Heart left ventricle (tissue), 16 donors: ENCODE data around the gene B3GALT5. TPM values are rescaled to one million over a fixed set of nuclear protein-coding genes. Genes with fewer than 3 reads are reported as not detected.

Experiments used
- ATAC-seq, 4 donors: fragments of 200-7000 bp; cut with Tn5 transposase; one replicate each; pipeline ENCODE4 v1.9.1; 2020 to 2022; ENCODE audit warnings: moderate library complexity in 4 of 4, mild to moderate bottlenecking in 3 of 4, moderate number of reproducible peaks in 1 of 4
- DNase-seq, 5 donors: peaks; one replicate each; pipeline ENCODE4 v3.0.0-alpha.2; 2020
- H3K27ac ChIP-seq, 12 donors: fragments of 200-600 bp; sonication (generic) in 4 of 12; one replicate each; pipeline versions ENCODE4 v1.5.0 to v1.8.0; 2016 to 2022; ENCODE audit warnings: mild to moderate bottlenecking in 2 of 12
- H3K27me3 ChIP-seq, 9 donors: fragments of 200-600 bp; sonication (generic) in 2 of 9; one replicate each; pipeline versions ENCODE4 v1.5.1 to v1.8.0; 2016 to 2022; ENCODE audit warnings: mild to moderate bottlenecking in 3 of 9
- H3K36me3 ChIP-seq, 9 donors: fragments of 200-600 bp; sonication (generic) in 2 of 9; one replicate each; pipeline versions ENCODE4 v1.5.0 to v1.8.0; 2018 to 2022; ENCODE audit warnings: mild to moderate bottlenecking in 2 of 9
- H3K4me1 ChIP-seq, 12 donors: fragments of 200-600 bp; sonication (generic) in 4 of 12; one replicate each; pipeline versions ENCODE4 v1.5.0 to v1.8.0; 2016 to 2022; ENCODE audit warnings: mild to moderate bottlenecking in 3 of 12
- H3K4me3 ChIP-seq, 12 donors: fragments of 200-600 bp; sonication (generic) in 4 of 12; one replicate each; pipeline versions ENCODE4 v1.5.0 to v1.8.0; 2017 to 2022; ENCODE audit warnings: mild to moderate bottlenecking in 9 of 12, moderate library complexity in 4 of 12
- H3K9me3 ChIP-seq, 12 donors: fragments of 200-600 bp; sonication (generic) in 4 of 12; one replicate each; pipeline versions ENCODE4 v1.5.0 to v1.8.0; 2016 to 2022; ENCODE audit warnings: mild to moderate bottlenecking in 1 of 12
- CTCF ChIP-seq, 12 donors: fragments of 200-600 bp; sonication (generic) in 4 of 12; IDR thresholded peaks; one replicate each; pipeline versions ENCODE4 v1.5.0 to v1.8.0; 2018 to 2022; ENCODE audit warnings: antibody characterized with exemption in 12 of 12, mild to moderate bottlenecking in 5 of 12
- POLR2A ChIP-seq, 2 donors: fragments of 450-650 bp; IDR thresholded peaks; one replicate each; pipeline ENCODE4 v1.6.1; 2017; ENCODE audit warnings: antibody characterized with exemption in 2 of 2, mild to moderate bottlenecking in 2 of 2, moderate library complexity in 2 of 2
- WGBS, 4 donors: extraction: QIAGEN DNeasy Blood & Tissue Kit in 2 of 4; methylation state at CpG; one replicate each; pipeline versions ENCODE4 v1.1.5 to v1.1.7; 2013 to 2018; 5-methylcytosine and 5-hydroxymethylcytosine counted together
- intact Hi-C, 10 donors: fragments of 100-400 bp; cut with DNase I; formaldehyde crosslinking; loops; one replicate each; pipeline versions ENCODE4 v1.11.1 to v1.14.2; 2022
- polyA plus RNA-seq, 2 donors: library from polyadenylated mRNA; stranded (reverse); fragments of 200-250 nt; gene quantifications; one replicate each; pipeline ENCODE4 v1.2.3, GENCODE V29; 2013
- total RNA-seq, 9 donors: library from RNA; depleted of rRNA in 2 of 9; stranded (reverse); fragments of >200 nt in 2 of 9; fragmentation: NEBNext Ultra II Directional in 3 of 9; extraction: Animal tissue kit (Norgen Biotek cat#: 25700) in 3 of 9; gene quantifications; one replicate each; pipeline versions ENCODE4 v1.1.0 to v1.2.4, GENCODE V29; 2016 to 2023
- donor health status: ischemic (EF 13 %, LVEDD 7.1; RV severe dilation, severe dysfunction).
- donor health status: healthy with polysubstance abuse.
- donor health status: DM: no; HTN: yes; CAD: no.
- donor health status: DM: no; HTN: no; CAD: no.
- donor health status: ischemic (EF 25% LVEDD 6.9; RV normal size, moderate dysfunction).
- donor health status: ischemic (EF 25% LVEDD 5.7; RV mildly dilated, moderate dysfunction).
- donor health status: healthy.
- donor health status: DM: yes; HTN: yes; CAD: no.
- donor health status: ischemic (EF 35%, LVEDD 5.7; RV mildly dilated, moderate dysfunction).
- donor health status: nonischemic (EF 11% LVEDD 7.7; RV severe dilation, severe dysfunction).
- donor health status: DM: yes; HTN: yes; CAD: no.
- donor health status: PGD.
- donor health status: ischemic (EF 29% LVEDD 5.4; RV normal size, mild dysfunction).
- donor health status: nonischemic (EF 23%, LVEDD 6.1; RV moderate dilation, normal function).

Gene B3GALT5
- total and polyA plus RNA-seq, 11 donors = 0.01 to 0.71 (median 0.07) TPM; not detected in 2

DNA sequence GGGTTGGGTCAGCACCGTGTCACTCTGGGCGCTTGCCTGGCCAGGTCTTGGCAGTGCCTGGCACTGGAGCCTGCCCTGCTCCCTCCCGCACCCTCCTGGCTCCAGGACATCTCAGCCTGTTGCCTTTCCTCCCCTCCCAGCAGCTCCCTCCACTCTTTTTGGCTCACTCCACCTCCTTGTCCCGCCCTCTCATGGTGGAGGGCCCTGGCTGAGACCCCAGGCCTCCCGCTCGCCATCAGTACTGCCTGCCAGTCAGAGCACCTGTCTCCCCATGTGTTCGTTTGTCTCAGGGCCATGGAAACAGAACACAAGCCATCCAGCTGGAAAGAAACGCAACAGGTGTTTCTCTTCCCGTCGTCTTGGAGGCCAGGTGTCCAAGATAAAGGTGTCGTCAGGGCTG lies 61.0 kb downstream of the B3GALT5 start:
- no peaks in the 10 kb centered on the region for H3K36me3 ChIP-seq
- 78 to 83% (median 81%) methylated on average over 11 of the region's 11 CpGs for WGBS, 4 donors
- no peaks in the 10 kb centered on the region for H3K9me3 ChIP-seq
- no peaks in the 10 kb centered on the region for H3K27me3 ChIP-seq
- peaks cover 0 to 13% (median 5%) of the 10 kb centered on the region in 12 donors for H3K4me1 ChIP-seq
- H3K4me3 ChIP-seq = no peak overlapping the region
- intact Hi-C loops = loop anchor here in 1 of 10 donors (5.0 kb wide), 1 partner anchor 51 kb away; no protein-coding TSS in a partner anchor
- no peak overlapping the region for H3K27ac ChIP-seq
- TF ChIP-seq POLR2A (IDR thresholded peaks at IDR 0.05) (no peak), CTCF (IDR thresholded peaks at IDR 0.05) (no peak)
- ATAC-seq = peak in 1 of 4 donors; percentile 23
- no peak for DNase-seq

DNA sequence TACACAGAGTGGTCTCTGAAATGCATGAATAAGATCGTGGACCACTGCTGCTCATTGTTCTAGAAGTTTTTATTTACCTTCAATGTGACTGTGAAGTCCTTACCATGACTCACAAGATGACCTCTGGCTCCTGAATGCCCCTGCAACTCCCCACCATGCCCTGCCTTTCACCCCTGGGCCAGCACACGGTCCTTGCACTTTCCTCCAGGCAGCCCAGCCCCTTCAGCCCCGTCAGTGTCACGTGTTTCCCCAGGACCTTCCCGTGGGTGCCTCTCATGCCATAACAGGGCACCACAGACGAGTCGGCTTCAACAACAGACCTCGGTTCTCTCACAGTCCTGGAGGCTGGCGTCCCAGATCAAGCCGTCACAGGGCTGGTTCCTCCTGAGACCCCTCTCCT lies 62.1 kb downstream of the B3GALT5 start:
- H3K4me3 ChIP-seq = no peak overlapping the region
- ATAC-seq (no peak), DNase-seq (no peak)
- H3K9me3 ChIP-seq = no peaks in the 10 kb centered on the region
- peak overlapping the region in 1 of 12 donors; percentile 77 for H3K27ac ChIP-seq
- no peaks in the 10 kb centered on the region for H3K27me3 ChIP-seq
- intact Hi-C loops = loop anchor here in 1 of 10 donors (5.0 kb wide), 1 partner anchor 52 kb away; no protein-coding TSS in a partner anchor
- H3K4me1 ChIP-seq = peaks cover 0 to 13% (median 5%) of the 10 kb centered on the region in 12 donors
- TF ChIP-seq CTCF (IDR thresholded peaks at IDR 0.05) = no peak
- TF ChIP-seq POLR2A (IDR thresholded peaks at IDR 0.05) = no peak
- H3K36me3 ChIP-seq = no peaks in the 10 kb centered on the region
- WGBS, 4 donors = 75 to 82% (median 78%) methylated on average over 10 of the region's 10 CpGs

DNA sequence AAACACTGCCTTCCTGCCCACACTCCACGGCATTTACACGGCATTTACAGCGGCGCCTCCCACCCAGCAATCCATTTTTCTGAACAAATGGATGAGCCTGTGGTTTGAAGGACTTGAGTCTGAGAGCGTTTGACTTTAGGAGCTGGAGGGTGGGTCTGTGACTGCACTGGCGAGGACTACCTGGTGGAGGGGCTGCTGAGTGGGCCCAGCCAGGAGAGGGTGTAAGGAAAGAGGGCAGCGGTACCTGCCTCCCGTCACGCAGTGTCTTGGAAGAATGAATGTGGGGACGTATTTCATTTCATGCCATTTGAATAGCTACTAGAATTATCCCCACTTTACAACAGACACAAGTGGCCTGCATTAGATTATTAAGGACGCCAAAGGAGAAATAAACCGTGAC lies 62.9 kb downstream of the B3GALT5 start:
- H3K4me3 ChIP-seq = no peak overlapping the region
- TF ChIP-seq CTCF (IDR thresholded peaks at IDR 0.05) = no peak
- TF ChIP-seq POLR2A (IDR thresholded peaks at IDR 0.05) = no peak
- no peaks in the 10 kb centered on the region for H3K9me3 ChIP-seq
- no peak for DNase-seq
- intact Hi-C loops = no loop called here
- peaks cover 0 to 13% (median 5%) of the 10 kb centered on the region in 12 donors for H3K4me1 ChIP-seq
- H3K36me3 ChIP-seq = no peaks in the 10 kb centered on the region
- no peaks in the 10 kb centered on the region for H3K27me3 ChIP-seq
- peak overlapping the region in 11 of 12 donors; percentile 28 to 81 (median 67) for H3K27ac ChIP-seq
- ATAC-seq = peak in 2 of 4 donors; percentile 4 to 10
- 78 to 83% (median 80%) methylated on average over 12 of the region's 12 CpGs for WGBS, 4 donors

- DNase-seq (peak in 4 of 5 donors; percentile 26 to 64 (median 54)), ATAC-seq (peak; percentile 94 to 98 (median 96))
- Histone ChIP-seq H3K4me1 (peaks cover 0 to 13% (median 5%) of the 10 kb centered on the region in 12 donors), H3K36me3 (no peaks in the 10 kb centered on the region), H3K27me3 (no peaks in the 10 kb centered on the region), H3K4me3 (no peak overlapping the region), H3K9me3 (no peaks in the 10 kb centered on the region), H3K27ac (peak overlapping the region in 11 of 12 donors; percentile 28 to 81 (median 67))
- intact Hi-C loops = loop anchor here in 1 of 10 donors (1.0 kb wide), 1 partner anchor 16 kb away; no protein-coding TSS in a partner anchor
- TF ChIP-seq CTCF (IDR thresholded peaks at IDR 0.05) = no peak
- no peak for TF ChIP-seq POLR2A (IDR thresholded peaks at IDR 0.05)
- 20 to 28% (median 22%) methylated on average over 14 of the region's 14 CpGs for WGBS, 4 donors
Observed at GRCh38 chr21:39675993-39676661, 63.4 kb downstream of the B3GALT5 start.
